ENCODE measurements around the gene CTSF.
"Not testable (repeated sequence)": the region's sequence is repeated elsewhere in the genome, so short reads cannot be mapped to it uniquely, and the experiment has no call there.

Gene CTSF

DNA sequence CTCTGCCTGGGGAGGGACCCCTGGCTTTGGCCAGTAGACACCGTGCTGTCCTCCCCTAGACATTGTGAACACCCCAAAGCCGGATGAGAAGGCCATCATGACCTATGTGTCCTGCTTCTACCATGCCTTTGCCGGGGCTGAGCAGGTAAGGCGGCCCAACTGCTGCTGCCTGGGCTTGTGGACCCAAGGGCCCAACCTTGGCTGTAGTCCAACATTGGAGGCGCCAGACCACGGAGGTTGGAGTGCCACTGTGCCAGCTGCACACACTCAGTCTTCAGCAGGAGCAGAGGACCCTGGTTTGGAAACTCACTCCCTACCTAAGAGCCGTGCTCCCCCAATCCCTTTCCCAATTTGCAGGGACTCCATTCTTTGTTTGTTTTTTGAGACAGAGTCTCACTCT lies 12.3 kb downstream of the CTSF start:
- no peak for DNase-seq

DNA sequence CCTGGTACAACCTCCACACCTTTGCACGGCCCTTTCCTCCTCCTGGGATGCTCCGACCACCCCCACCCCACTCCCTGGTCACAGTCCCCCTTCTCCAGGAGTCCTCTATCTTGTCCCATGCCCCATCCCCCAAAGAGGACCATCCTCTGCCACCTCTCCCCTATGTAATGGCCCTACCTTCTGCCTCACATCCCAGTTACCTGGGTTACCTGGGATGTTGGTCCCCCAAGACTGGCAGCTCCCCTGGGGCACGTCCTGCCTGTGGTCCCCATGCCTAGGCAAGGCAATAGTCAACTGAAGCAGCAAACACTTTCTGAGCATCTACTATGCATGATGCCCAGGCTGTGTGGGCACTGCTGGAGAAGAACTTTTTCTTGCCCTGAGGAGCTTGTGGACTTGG lies 13.0 kb downstream of the CTSF start:
- no peak for DNase-seq

DNA sequence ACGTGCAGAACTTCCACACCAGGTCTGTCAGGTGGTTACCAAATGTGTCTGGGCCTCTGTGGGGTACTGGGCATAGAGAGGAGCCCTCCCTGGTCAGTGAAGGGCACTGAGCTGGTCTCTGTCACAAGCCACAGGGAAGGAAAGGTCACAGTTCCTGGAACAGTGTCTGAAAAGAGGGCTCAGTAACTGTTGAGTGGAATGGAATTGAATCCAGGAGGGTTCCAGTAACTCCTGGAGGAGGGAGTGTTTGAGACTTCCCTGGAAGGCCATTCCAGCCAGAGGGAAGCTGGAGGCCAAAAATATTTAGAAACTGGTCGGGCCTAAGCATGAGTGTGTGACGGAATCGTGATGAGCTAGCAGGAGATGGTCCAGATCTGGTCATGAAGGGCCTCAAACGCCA lies 13.8 kb downstream of the CTSF start:
- DNase-seq = no peak

DNA sequence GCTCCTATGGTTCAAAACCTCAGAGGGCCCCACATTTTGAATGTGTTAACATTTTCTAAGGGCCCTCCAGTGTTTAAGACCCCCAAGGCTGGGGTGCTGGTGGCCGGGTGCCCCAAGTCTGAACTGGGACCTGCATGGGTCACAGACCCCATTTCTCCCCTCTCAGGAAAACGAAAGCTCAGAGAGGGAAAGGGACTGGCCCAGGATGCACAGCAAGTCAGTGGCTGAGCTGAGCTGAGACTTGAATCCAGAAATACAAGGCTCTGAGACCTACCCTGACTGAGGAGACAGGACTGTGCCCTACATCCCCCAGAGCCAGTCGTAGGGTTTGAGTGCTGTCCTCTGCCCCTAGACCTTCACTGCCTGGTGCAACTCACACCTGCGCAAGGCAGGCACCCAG lies 17.5 kb downstream of the CTSF start:
- DNase-seq = no peak

DNA sequence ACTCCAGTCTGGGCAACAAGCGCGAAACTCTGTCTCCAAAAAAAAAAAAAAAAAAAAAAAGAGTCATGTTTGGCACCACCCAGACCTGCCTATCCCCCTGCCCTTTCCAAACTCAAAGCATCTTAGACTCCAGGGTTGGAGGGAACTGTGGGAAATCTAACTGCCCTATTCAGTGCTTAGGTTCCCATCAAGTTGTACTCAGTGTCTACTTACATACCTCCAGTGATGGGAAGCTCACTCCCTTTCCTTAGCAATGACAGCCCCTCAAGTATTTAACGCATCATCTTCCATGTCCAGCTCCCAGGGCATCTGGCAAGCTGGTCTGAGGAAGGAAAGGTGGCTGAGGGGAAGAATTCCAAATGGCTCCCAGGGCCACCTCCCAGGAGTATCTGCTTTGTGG lies 18.7 kb downstream of the CTSF start:
- DNase-seq = no peak

DNA sequence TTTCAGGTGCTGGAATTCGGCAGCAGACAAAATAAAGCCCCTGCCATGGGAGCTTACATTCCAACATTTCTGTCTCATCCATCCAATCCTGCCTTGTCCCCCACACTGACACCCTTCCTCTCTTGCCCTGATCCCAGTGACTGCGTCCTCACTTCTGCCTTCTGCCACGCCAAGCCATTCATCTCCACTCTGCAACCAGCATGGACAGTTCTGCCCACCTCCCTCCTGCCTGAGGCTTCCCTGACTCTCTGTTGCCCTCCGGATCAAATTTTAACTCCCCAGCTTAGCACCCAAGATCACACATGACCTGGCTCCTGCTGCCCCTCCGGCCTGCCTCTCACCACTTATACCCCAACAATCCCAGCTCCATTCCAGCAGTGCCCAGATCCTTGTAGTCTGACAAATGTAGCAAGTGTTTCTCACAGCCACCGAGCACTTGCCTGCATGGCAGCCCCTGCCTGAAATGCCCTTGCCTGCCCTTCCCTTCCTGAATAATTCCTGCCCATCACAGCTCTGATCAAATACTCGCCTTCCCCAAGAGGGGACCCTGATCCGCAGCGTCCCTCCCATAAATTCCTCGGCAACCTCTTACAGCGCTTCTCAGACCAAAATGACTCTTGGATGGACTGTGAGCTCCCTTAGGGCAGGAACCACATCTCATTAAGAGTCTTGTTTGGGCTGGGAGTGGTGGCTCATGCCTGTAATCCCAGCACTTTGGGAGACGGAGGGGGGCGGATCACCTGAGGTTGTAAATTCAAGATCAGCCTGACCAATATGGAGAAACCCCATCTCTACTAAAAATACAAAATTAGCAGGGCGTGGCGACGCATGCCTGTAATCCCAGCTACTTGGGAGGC lies 19.4 kb downstream of the CTSF start:
- no peak for DNase-seq

DNA sequence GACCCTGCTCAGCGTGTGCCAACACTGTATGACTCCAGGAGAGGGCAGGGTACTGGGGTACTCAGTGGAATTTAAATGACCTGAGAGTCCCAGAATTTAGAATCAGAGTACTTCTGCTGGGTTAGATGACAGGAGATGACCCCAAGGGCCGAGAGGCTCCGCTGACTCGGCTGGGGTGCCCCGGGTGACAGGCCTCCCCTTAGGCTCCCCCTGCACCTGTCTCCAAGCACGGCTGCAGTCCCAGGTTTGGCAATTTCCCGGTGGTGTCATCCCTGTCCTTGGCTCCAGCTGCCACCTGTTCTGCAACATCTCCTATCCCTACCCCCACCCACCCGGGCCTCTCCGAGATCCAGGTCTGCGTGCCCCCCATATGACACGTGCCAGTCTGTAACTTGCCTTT lies 20.4 kb downstream of the CTSF start:
- no peak for DNase-seq

DNA sequence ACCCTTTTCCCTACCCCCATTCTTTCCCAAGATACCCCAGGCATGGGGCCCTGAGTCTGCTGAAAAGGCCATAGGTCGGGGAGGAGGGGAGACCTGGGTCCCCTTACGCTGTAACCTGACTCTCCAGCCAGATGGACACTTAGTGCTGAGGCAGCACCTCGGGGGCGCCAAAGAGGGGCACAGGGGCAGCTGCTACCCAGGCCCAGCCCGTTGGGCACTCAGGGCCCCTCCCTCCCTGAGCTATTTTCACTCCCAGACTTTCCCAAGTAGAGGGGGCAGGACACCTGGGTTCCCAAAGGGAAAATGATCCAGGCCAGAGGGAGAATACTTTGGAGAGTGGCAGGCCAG lies 20.8 kb downstream of the CTSF start:
- no peak for DNase-seq

DNA sequence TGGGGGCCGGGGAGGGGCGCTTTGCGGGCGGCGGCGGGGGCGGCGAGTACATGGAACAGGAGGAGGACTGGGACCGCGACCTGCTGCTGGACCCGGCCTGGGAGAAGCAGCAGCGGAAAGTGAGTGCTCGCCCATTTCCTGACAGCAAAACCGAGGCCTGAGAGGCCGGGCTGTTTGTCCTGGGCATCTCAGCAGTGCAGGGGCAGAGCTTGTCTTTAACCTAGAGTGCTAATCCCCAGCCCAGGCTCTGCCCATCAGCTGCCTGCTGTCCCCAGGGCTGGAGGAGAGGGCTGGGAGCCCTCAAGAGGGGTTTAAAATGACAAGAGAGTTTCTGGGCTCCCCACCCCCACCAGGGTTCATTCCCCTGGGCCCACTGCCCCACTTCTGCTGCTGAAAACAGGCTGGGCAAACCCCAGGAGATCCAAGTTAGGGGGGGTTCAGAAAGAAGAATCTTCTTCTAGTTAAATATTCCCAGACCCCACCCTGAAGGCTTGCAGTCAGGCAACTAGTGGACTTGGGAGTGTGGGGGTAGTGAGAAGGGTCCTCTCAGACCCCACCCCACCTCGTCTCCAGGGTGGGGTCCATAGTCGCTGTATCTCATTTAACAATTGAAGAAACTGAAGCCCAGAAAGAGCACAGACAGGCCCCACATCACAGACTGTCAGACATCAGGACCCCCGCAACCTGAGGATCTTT lies 21.3 kb downstream of the CTSF start:
- no peak for DNase-seq

DNA sequence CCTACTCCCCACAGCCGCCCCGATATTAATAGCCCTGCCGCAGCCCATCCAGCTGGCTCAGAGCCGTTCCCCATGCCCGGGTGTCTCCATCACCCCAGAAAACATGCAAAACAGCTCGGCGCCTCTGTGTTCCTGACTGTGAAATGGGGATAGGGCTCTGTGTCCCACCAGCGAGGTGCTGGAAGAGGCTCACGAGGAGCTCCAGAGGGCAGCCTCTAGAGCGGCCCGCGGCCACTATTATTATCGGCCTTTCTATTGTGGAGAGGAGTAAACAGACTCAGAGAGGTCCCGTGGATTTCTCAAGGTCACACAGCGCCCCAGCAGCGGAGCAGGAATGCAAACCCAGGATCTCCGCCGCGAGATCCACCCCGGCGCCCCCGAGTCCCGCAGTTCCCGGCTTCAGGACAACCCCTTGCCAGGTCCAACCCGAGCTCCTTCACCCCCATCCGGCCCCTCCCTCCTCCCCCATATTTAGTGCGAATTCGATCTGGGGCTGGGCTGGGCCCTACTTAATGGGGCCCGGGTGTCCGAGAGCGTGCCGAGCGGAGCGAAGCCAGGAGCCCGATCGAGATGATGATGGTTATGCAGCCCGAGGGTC lies 21.9 kb downstream of the CTSF start, which contains the start of gene ACTN3:
Gene ACTN3 (plus strand): TSS at position 536 of the 598 bp plus-strand sequence. CDS start 35 bp downstream, at position 571.
- peak; percentile 62 for DNase-seq

DNA sequence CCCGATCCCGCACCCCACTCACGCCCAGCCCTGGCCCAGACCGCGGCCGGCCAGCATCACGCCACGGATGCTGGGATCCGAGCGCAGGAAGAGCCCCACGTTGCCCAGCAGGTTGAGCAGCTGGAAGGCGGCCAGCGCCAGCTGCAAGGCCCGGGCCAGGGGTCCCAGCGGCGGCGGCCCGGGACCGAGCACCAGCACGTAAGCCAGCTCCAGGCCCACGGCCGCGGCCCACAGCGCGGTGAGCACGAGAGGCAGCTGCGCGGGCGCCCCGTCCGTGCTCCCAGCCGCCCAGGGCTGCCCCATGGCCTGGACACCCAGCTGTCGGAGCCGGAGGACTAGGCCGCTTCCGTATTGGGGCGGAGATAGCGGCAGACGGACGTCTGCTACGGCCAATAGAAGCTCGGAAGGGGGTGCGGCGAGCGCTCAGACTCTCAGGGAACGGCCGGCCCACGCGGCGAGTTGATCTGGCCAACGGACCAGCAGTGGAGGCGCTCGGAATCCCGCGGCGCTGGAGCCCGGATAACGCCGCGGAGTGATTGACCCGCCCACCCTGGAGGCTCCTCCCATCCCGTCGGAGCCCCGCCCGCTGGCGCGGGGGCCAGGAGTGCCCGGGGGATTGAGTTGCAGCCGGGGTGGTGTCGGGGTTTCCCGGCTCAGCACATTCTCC lies 22.6 kb downstream of the CTSF start, which contains the start of gene ZDHHC24:
Gene ZDHHC24 (minus strand): TSS at position 348 of the 667 bp plus-strand sequence. CDS start 45 bp downstream, at position 303.
- DNase-seq = peak; percentile 98

DNA sequence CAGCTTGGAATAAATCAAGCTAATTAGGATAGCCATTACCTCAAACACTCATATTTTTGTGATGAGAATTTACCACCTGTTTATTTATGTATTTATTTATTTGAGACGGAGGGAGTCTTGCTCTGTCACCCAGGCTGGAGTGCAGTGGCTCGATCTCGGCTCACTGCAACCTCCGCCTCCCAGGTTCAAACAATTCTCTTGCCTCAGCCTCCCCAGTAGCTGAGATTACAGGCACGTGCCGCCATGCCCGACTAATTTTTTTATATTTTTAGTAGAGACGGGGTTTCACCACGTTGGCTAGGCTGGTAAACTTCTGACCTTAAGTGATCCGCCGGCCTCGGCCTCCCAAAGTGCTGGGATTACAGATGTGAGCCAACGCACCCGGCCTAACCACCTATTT lies 23.5 kb downstream of the CTSF start:
- DNase-seq = not testable (repeated sequence)

DNA sequence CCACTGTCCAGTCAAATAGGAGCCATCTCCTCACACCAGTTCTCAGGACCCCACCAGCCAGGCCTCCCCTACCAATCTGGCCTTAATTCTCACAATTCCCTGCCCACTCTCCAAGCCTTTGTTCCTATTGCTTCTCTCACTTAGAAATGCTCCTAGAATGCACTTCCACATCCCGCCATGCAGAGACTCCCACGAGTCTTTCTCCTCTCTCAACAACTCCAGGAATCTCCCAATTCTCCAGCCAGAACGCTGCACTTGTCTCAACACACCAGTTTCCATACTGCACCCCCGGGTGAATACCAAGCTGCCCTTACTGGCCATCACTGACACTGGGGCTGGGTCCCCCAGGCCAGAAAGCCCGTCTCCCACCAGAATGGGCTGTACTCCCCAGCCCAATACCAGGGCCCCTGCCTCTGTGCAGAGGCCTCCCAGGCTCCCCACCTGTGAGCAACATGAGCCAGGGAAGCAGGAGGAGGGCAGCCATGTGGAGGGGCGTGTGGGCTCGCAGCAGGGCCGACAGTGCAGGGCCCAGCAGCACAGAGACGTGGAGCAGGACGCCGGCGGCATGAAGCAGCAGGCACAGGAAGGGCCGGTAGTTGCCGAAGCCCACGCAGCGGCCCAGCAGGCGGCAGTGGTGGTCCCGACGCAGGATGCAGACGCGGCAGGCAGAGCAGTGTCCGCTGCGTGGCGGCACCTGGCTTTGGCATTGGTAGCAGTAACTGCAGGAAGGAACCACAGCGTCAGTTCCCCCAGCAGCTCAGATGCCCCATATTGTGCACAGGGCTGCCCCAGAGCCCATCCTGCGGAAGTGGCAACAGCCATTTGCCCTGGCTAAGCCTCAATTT lies 24.9 kb downstream of the CTSF start:
- DNase-seq = peak; percentile 27

DNA sequence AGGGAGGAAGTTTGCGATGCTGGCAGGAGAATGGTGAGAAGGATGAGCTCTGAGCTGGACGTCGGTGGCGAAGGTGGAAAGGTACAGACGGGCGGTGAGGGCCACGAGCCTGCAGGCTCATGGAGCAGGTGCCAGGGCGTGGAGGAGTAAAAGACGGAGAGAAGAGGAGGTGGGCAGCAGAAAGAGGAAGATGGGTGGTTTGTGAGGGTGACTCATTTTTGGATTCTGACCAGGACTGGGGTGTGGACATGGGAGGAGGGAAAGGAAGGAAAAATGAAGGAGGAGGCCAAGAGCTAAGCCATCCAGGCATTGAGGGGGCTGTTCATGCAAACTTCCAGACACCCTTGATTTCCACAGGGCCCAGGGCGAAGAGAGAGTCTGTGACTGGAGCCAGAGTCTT lies 26.0 kb downstream of the CTSF start:
- DNase-seq = no peak

DNA sequence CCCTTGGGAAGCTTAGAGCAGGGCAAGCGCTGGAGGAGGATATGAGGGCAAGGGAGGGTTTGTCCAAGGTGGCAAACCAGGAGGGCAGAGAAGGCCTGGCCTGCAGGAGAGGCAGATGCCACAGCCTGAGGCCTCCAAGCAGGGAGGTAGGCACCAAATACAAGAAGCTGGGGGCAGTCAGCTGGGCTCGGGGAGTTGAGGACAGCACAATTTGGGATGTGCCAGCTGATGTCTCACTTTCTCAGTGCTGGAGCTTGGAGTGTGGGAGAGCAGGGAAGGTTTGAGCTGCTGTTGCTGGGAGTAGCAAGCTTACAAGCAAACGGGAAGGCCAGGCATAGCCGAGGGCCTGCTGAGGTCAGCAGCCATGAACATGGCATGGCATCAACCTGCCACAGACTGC lies 26.5 kb downstream of the CTSF start:
- no peak for DNase-seq

DNA sequence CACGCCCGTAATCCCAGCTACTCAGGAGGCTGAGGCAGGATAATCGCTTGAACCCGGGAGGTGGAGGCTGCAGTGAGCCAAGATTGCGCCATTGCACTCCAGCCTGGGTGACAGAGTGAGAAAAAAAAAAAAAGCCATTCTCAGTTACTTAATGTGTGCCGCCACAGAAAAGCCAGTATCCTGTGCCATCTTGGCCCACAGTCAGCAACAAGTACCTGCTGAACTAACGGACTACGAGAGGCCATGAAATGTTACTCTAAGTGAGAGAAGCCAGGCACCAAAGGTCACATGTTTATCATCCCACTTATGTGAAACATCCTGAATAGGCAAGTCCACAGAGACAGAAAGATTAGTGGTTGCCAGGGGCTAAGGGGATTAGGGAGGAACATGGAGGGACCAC lies 27.8 kb downstream of the CTSF start:
- DNase-seq = not testable (repeated sequence)

DNA sequence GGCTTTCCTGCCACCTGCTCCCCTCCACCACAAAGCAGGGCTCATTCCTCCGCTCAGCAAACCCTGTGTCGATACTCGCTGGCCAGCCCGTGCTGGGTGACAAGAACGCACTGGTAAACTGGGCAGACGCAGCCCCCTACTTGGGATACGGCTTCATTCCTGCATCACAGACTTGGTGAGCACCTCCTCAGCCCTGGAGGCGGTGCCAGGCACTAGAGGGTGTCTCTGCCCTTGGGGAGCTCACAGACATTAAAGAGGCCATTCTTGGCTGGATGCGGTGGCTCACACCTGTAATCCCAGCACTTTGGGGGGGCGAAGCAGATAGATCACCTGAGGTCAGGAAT lies 28.6 kb downstream of the CTSF start:
- DNase-seq = no peak

DNA sequence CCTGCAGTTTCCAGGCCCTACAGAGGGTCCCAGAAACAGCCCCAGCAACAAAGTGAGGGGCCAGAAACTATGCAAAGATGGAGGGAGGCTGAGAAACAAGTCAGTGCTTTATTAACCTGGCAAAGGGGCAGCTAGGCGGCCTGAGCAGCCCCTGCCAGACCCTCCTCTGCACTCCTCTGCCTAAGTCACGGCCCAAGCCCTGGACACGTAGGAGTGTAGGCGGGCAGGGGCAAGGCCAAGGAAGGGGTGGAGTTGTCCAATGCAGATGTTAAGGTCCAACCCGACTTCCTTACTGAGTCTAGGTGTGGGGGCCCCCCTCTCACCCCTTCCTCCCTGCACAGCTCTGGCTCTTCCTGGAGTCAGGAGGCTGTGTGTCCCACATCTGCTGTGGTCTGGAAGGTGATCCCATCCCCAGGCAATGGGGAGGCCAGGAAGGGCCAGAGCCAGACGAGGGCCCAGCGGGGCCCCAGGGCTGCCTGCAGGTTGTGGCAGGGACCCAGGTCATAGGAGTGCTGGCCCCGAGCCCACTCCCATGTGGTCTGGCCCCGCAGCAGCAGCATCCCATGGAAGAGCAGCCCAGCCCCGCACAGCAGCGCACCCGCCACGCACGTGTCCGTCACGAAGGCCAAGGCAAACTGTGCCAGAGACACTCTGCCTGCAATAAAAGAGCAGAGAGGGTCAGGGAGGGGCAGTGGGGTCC lies 29.1 kb downstream of the CTSF start:
- DNase-seq = no peak

DNA sequence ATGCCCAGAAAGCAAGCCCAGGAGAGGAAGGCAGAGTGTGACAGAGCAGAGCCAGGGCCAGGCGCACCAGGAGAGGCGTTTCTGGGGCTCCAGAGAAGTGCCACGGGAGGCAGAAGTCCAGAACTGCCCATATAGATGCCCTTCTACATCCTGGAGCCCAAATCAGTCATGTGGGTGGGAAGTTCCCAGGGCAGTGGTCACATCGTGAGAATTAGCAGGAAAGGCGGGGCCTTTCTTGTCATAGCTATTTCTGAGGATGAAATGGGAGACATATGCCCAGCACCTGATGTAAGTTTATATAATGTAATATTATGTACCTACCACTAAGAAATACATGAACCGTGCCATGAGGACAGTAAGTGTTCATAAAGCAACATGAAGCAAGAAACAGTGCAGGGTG lies 35.6 kb downstream of the CTSF start:
- no peak for DNase-seq

DNA sequence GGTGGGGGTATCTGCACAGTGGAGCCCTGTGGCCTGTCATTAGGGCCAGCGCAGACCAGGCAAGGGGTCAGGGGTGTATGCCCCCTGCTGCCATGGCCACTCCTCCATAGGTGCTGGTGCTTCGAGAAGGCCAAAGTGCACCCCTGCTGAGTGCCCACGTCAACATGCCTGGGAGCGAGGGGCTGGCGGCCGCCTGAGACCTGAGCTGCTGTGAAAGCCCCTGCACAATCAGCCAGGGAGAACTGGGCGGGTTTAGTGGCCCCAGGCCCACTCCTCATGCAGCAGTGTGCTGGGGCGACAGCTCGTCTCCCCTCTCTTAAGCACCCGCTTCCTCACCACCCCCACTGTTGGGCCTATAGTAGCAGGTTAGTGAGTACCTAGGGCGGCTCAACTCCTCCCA lies 36.6 kb downstream of the CTSF start:
- no peak for DNase-seq

DNA sequence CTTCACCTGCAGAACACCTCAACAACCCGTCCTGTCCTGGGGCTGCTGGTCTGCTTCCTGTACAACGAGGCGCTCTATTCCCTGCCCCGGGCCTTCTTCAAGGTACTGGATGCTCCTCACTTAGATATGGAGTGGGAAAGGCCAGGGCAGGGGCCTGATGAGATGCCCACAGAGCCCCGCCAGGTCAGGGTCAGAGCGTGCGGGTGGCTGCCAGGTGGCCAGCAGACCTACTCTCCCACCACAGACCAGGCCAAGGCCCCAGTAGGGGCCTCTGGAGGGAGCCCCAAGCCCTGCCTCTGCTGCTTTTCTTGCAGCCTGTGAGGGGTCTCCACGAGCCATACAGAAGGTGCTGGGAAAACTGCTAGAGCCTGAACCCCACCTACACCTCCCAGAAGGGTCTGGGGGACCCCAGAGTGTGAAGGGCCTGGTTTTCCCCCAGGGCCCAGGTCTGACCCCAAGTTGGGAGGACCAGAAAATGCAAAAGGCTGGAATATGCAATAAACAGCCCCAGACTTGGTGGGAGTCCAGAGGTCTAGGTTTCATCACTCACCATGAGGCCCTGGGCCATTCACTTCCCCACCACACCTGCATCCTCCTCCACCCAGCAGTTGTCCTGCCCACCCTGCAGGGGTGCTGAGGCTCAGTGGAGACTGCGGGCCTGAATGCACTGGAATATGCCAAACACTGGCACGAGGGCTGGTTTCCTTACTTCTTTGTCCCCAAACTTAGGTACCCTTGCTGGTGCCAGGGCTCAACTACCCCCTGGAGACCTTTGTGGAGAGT lies 37.3 kb downstream of the CTSF start:
- DNase-seq = no peak
